NCI-H1930 (cell line): ENCODE measurements around the gene HOXB9.

ENCODE experiments used
- DNase-seq, 2 experiments: peaks; one replicate each; lab custom pipeline; 2025; lab: John Stamatoyannopoulos, UW

The HOXB9 gene

GRCh38 chr17:48624118-48624517, 2.0 kb downstream of the HOXB9 start:
- no peak for DNase-seq

- no peak for DNase-seq
These were observed 2.6 kb downstream of the HOXB9 start for GRCh38 chr17:48623583-48623982.

DNA sequence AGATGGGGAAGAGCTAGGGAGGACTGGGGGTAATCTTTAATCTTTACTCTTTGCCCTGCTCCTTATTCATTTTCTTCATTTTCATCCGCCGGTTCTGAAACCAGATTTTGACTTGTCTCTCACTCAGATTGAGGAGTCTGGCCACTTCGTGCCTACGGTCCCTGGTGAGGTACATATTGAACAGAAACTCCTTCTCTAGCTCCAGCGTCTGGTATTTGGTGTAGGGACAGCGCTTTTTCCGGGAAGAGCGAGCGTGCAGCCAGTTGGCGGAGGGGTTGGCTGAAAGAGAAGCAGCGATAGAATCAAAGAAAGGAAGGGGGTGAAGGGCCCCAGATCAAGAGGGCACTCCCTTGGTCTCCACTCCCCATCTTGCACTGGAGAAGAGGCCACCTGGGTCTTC, 3.3 kb downstream of the HOXB9 start:
- no peak for DNase-seq

GRCh38 chr17:48621410-48622392, 4.5 kb downstream of the HOXB9 start:
- DNase-seq = no peak

- DNase-seq = no peak
These were observed 5.6 kb downstream of the HOXB9 start for GRCh38 chr17:48620461-48621139.

- no peak for DNase-seq
These were observed 6.2 kb downstream of the HOXB9 start for GRCh38 chr17:48619826-48620449.

GRCh38 chr17:48618256-48618896, 7.8 kb downstream of the HOXB9 start:
- DNase-seq = peak; percentile 36 to 78

- DNase-seq = no peak
These were observed 8.5 kb downstream of the HOXB9 start for GRCh38 chr17:48617471-48618255.

DNA sequence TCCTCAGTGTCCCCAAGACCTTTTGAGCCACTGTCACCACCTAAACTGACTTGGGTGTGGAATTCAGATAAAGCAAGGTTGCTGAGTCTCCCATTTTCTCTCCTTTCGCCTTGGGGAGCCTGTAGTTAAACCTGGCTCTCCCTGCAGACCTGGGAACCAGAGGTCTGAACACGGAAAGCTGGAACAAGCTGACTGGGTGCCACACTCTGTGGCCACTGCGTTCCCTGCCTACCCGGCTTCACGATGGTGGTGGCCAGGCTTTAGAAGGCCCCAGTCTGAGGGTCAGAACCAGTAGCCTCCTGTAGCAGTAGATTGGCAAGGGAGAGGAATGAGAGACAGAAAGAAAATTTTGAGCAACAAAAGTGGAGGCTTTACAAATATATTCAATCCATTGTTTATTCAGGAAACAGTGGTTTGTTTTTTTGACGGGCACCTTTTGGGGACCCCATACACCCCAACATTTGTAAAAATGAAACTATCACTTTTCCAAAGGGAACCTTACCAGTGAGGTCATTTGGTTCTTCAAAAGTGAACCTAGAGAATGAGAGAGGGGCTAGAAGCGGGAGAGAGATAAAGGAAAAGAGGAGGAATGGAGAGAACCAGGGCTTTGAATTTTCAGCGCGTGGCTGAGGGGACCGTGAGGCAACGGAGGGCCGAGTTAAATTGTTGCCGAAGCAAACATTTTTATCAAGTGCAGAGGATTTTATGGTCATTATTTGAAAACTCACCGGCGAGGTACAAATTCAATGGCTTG, 9.3 kb downstream of the HOXB9 start:
- DNase-seq = no peak

DNA sequence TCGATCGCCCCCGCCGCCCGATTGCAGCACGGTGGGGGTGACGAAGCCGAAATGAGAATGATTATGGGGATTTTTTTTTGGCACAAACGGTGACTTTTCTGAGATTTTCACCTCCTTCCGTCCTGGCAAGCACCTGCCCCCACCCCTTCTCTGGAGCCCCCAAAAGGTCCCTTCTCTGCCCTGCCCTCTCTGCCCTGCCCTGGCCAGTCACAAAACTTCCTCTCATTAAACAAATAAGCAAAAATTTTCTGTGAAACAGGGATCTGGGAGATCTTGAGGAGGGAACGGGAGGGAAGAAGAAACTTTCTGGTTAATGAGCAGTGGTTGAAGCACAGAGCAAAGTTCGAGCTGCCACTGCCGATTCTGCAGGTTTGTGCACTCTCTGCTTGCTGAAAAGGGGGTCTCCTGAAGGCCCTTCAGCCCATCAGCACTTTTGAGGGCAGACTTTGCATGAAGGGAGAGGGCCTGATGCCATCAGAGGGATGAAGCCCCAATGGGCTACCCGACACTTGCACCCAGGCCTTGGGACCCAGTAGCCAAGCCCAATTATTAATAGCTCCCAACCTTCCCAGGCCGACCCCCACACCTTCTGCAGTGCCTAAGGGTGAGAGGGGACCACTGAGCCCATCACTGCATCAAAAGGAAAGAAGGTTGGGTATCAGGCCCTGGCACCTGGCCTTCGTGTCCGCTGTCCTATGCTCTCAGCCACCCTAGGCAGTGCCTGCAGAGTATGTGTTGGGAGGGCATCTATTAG, 10.0 kb downstream of the HOXB9 start:
- DNase-seq = no peak

DNA sequence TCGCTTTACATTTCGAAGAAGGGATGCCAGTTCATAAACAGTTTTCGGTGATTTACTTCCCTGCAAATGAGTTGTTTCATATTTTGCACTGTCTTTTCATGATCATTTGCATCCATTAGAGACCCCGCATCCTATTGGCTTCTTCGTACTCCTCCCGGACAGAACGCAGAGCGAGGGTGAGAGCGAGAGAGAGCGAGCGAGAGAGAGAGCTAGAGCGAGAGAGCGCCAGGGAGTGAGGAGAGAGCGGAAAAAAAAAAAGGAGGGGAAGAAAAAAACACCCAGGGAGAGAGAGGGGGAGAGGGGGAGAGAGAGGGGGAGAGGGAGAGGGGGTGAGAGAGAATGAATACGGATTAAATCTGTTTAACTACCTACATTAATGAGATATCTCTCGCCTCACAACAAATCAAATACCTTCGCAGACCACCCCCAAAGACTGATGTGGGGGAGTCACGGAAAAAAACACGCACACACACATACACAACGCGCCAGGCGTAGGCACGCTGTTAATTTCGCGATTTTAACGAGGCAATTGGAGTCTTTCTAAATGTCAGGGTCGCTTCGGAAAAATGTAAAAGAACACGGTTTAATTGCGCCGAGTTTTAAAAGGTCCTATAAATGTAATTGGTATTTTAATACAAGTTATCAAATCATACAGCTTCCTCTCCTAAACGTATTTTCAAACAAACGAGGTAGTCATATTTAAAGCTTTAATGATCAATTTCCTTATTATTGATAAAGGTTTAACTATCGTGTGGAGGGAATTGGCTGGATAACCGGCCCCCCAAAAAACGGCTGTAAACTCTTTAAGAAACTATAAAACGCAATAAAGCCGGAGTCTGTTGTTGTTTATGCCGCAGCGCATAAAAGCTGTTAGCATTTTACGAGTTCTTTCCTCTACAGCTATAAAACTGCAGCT, 10.9 kb downstream of the HOXB9 start, which contains the start of gene HOXB8:
Gene HOXB8 (minus strand): TSS at position 246 of the 916 bp plus-strand sequence. CDS start 588 bp downstream, outside the sequence.
- DNase-seq = no peak

DNA sequence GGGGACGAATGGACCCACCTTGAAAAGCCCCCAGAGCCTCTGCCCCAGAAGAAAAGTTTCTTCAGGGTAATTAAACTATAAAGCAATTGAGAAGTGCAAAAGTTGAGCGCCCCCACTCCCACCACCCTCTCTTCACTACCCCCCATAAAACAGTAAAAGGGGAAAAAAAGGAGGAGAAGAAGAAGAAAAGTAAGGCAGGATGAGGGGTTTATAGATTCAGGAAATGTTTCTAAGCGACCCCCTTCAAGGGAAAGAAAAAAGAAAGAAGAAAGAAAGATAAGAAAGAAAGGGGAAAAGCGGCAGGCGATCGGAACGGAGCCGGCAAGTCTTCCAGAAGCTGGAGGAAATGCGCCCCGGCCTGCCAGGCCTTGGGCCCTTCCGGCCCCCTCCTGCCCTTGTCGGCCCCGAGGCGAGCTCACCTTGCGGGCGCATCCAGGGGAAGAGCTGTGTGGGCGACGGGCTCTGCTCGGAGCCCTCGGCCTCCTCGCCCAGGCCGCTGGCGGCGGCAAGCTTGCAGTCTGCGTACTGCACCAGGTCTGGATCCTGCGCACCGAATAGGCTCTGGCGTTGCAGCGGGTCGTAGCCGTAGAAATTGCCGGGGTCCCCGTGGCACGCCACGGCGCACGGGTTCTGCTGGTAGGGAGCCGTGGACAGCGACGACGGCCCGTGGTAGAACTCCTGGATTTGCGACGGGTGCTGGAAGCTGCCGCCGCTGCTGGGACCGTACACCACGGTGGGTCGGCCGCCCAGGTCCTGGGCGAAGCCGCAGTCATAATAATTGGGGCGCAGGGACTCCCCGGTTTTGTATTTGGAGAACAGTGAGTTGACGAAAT, 12.1 kb downstream of the HOXB9 start:
- DNase-seq = no peak

DNA sequence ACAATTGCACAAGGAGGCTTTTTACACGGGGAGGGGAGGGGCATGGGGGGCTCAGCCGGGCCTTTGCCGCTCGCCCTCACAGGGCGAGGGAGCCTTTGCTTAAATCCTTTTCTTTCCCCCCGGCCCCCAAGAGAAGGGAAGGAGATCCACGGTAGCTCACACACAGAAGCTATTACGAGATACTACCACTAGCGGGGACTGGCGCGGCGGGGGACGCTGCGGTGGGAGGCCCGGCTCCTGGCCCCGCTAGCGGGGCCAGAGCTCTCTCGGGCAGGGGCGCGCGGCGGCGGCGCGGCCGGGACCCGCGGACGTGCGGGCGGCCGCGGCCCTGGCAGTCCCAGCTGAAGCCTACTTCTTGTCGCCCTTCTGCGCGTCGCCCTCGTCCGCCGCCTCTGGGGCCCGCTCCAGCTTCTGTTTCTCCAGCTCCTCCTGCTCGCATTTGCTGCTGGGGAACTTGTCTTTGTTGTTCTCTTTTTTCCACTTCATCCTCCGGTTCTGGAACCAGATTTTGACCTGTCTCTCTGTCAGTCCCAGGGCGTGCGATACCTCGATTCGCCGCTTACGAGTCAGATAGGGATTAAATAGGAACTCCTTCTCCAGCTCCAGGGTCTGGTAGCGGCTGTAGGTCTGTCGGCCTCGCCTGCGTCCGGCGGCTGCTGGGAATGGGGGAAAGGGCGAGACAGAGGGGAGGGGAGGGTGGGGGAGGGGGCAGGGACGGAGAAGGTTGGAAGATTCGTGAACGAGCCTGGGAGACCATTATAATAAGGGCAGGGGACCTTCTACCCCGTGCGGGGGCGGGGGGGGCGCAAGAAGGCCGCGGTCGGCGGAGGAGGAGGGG, 13.1 kb downstream of the HOXB9 start:
- peak; percentile 41 to 52 for DNase-seq

DNA sequence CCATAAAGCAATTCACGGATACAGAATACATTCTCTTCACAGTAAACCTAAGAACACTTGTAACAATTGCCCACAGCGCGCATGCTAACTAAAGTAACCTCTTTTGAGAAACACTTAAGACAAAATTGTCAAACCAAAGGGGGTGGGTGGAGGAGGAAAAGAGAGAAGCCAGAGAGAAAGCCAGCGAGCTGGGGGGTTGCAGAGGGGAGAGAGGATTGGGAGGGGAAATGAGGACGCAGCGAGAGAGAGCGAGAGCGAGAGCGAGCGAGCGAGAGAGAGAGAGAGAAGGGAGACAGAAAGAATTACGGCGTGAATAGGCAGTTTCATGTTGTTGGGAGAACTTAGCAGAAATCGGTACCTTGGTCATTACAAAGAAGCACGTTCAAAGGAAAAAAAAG, 13.7 kb downstream of the HOXB9 start:
- no peak for DNase-seq

DNA sequence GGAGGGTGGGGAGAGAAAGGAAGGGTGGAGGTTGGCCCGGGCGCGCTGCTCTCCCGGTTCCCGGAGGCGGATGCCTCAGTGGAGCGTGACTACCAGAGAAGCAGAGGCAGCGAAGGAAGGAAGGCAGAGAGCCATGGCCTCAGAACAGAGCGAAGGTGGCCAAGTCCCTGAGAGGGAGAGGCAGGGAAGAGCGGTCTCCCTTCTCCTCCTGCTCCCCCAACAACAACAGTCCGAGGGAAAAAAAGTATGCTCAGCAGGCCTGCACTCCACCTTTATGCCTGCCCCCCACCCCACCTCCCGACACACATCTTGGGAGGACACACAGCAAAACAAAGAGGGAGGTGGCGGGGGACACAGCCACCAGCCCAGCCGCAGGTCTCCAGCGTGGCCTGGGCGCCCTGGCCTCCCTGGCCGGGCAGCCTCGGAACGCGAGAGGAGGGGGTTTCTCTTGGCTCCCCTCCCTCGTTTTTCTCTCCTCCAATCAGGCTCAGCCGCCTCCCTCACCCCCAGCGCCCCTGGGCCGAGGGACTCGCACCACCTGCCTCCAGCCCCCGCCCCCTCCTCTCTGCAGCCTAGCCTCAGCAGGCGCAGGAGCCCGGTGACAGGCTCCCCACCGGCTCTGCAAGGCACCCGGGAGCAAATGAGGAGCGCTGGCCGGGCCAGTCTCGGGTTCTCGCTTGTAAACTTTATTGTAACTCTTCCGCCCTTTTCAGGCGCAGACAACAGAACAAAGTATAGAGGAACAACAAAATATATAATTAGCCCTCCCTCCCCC, 14.3 kb downstream of the HOXB9 start:
- peak; percentile 52 to 74 for DNase-seq

GRCh38 chr17:48611213-48611612, 14.9 kb downstream of the HOXB9 start:
- no peak for DNase-seq
